IPS DF 6.9 (cell line): Measurements from ENCODE around the gene CEP83.
A peak's percentile ranks its signal among the peaks of the same experiment; 100 is the strongest.
"Not testable (repeated sequence)": the region's sequence is repeated elsewhere in the genome, so short reads cannot be mapped to it uniquely, and the experiment has no call there.

ENCODE experiments used
- DNase-seq: peaks from one replicate; pipeline ENCODE4 v3.0.0-alpha.2; 2013; ENCODE audit warnings: low read depth, low spot score
- H3K27ac ChIP-seq: one replicate; pipeline ENCODE4 v1.5.1; 2013; ENCODE audit warnings: low read length, control low read depth
- H3K27me3 ChIP-seq: 2 replicates; pipeline ENCODE4 v1.6.1; 2013; ENCODE audit warnings: mild to moderate bottlenecking, low read length; ENCODE audit not compliant: control insufficient read depth, insufficient read depth
- H3K36me3 ChIP-seq: 2 replicates; pipeline ENCODE4 v1.6.1; 2013; ENCODE audit warnings: low read length; ENCODE audit not compliant: control insufficient read depth, insufficient read depth
- H3K4me1 ChIP-seq: 2 replicates; pipeline ENCODE4 v1.6.1; 2013; ENCODE audit warnings: low read length; ENCODE audit not compliant: control insufficient read depth, insufficient read depth
- H3K4me3 ChIP-seq: 2 replicates; pipeline ENCODE4 v1.5.1; 2013; ENCODE audit warnings: mild to moderate bottlenecking, low read length
- H3K9me3 ChIP-seq: 2 replicates; pipeline ENCODE4 v1.6.1; 2013; ENCODE audit warnings: low read length, inconsistent platforms; ENCODE audit not compliant: control insufficient read depth, insufficient read depth
- WGBS: extraction: QIAGEN DNeasy Blood & Tissue Kit; methylation state at CpG from one replicate; pipeline ENCODE4 v1.1.7; 2013; ENCODE audit warnings: mixed read lengths, missing lambda C conversion rate; ENCODE audit not compliant: insufficient read length, insufficient coverage; 5-methylcytosine and 5-hydroxymethylcytosine counted together

The CEP83 gene

GRCh38 chr12:94415066-94415465 lies 44.6 kb downstream of the CEP83 start:
- Histone ChIP-seq H3K36me3 (no peaks in the 10 kb centered on the region), H3K27me3 (no peaks in the 10 kb centered on the region), H3K27ac (no peak overlapping the region), H3K4me3 (no peak overlapping the region), H3K4me1 (no peaks in the 10 kb centered on the region), H3K9me3 (no peaks in the 10 kb centered on the region)
- no peak for DNase-seq

DNA sequence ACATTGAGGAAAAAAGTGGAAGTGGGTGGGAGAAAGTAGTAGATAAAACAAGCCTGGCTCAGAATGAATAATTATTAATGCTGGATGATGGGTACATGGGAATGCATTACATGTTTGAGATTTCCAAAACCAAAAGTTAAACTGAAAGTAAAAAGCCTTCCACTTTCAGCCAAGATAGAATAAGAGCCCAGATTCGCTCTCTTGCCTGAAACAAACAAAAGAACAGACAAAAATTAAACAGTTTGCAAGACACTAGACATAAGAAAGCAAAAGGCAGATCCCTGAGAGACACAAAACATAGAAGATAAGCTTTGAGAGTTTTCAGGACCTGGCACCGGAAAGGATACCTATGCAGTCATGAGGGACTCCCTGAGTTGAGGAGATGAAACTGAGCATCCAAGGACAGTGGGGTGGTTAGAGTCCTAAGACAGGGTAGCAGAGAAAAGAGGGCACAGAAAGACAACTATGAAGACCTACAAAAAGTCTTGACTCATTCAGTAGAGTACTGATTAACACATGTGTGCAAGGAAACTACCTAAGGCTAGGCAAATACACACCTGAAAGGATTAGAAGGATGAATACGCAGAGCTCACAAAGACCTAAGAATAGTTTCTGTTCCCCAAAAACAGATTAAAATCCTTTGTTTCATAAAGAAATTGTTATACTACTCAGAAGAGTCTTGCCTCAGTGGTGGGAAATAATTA lies 54.1 kb downstream of the CEP83 start:
- no CpG with 5 or more reads among the region's 3 CpGs for WGBS
- H3K9me3 ChIP-seq, result no peaks in the 10 kb centered on the region
- no peaks in the 10 kb centered on the region for H3K4me1 ChIP-seq
- no peaks in the 10 kb centered on the region for H3K36me3 ChIP-seq
- DNase-seq, result no peak
- no peaks in the 10 kb centered on the region for H3K27me3 ChIP-seq
- H3K4me3 ChIP-seq, result no peak overlapping the region
- H3K27ac ChIP-seq, result no peak overlapping the region

DNA sequence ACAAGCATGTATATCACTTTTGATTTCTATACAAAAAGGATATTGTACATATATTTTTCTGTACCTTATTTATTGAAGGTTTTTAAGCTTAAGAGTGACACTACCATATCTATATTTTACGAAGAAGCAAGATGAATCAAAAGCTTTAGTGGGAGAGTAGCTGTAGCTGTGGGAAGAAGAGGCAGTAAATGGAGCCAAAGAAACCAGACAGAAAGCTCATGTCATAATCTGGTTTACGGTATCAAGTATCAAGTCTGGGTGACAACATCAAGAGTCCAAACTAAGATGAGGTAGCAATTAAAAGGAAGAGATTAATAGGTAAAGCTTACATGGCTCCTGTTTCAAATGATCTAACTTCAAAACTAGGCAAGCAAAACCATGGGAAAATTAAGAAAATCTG lies 54.8 kb downstream of the CEP83 start:
- DNase-seq, result no peak
- no CpG with 5 or more reads among the region's 2 CpGs for WGBS
- H3K27me3 ChIP-seq, result no peaks in the 10 kb centered on the region
- H3K4me3 ChIP-seq, result no peak overlapping the region
- H3K9me3 ChIP-seq, result no peaks in the 10 kb centered on the region
- no peaks in the 10 kb centered on the region for H3K36me3 ChIP-seq
- no peak overlapping the region for H3K27ac ChIP-seq
- no peaks in the 10 kb centered on the region for H3K4me1 ChIP-seq

GRCh38 chr12:94401326-94401725 lies 58.3 kb downstream of the CEP83 start:
- Histone ChIP-seq H3K4me3 (no peak overlapping the region), H3K36me3 (no peaks in the 10 kb centered on the region; the same call in 1 of the 2 replicates), H3K27ac (no peak overlapping the region), H3K4me1 (no peaks in the 10 kb centered on the region), H3K9me3 (no peaks in the 10 kb centered on the region), H3K27me3 (no peaks in the 10 kb centered on the region)
- WGBS, result no CpG with 5 or more reads among the region's 2 CpGs
- DNase-seq, result no peak

DNA sequence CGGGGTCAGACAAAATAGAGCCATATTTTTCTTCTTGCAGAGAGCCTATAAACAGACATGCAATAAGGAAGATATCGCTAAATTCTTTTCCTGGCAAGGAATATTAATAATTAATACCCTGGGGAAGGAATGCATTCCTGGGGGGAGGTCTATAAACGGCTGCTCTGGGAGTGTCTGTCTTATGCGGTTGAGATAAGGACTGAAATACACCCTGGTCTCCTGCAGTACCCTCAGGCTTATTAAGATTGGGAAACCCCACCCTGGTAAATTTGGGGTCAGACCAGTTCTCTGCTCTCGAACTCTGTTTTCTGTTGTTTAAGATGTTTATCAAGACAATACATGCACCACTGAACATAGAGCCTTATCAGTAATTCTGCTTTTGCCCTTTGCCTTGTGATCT lies 61.0 kb downstream of the CEP83 start:
- not testable (repeated sequence) for H3K27me3 ChIP-seq, H3K36me3 ChIP-seq, H3K4me3 ChIP-seq, H3K9me3 ChIP-seq, H3K4me1 ChIP-seq, DNase-seq, H3K27ac ChIP-seq
- WGBS, result no CpG with 5 or more reads among the region's 5 CpGs

DNA sequence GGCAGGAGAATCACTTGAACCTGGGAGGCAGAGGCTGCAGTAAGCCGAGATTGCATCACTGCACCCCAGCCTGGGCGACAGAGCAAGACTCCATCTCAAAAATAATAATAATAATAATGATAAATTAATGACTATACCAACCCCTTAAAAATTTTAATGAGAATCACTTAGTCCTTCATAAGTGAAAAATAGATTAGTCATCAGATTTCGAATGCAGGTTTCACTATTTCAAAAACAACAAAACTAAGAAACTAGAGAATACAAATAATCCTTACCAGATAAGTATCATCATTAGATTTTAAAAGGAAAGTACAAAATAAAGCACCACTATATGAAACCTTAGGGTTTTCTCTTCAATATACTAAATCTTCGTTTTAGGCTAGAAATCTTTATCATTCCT lies 62.3 kb downstream of the CEP83 start:
- Histone ChIP-seq H3K4me3 (no peak overlapping the region), H3K4me1 (no peaks in the 10 kb centered on the region), H3K9me3 (no peaks in the 10 kb centered on the region), H3K36me3 (no peaks in the 10 kb centered on the region; the same call in 1 of the 2 replicates), H3K27me3 (no peaks in the 10 kb centered on the region), H3K27ac (no peak overlapping the region)
- 100% methylated on average over 1 of the region's 4 CpGs for WGBS
- DNase-seq, result no peak

GRCh38 chr12:94396014-94396413 lies 63.7 kb downstream of the CEP83 start:
- DNase-seq, H3K4me3 ChIP-seq, H3K27ac ChIP-seq, H3K27me3 ChIP-seq, H3K4me1 ChIP-seq, H3K9me3 ChIP-seq, H3K36me3 ChIP-seq: not testable (repeated sequence)
- no CpG with 5 or more reads among the region's 4 CpGs for WGBS

- no peak for DNase-seq
- H3K4me1 ChIP-seq, result peaks cover 1% of the 10 kb centered on the region; the same call in 1 of the 2 replicates
- H3K27me3 ChIP-seq, result no peaks in the 10 kb centered on the region
- H3K4me3 ChIP-seq, result no peak overlapping the region
- WGBS, result no CpG with 5 or more reads among the region's 4 CpGs
- H3K9me3 ChIP-seq, result no peaks in the 10 kb centered on the region
- no peak overlapping the region for H3K27ac ChIP-seq
- 0 out of 2 replicates have a peak, but pooled peaks cover under 1% of the 10 kb centered on the region for H3K36me3 ChIP-seq
Measured at GRCh38 chr12:94390130-94390485, 69.6 kb downstream of the CEP83 start.

- no CpG with 5 or more reads among the region's 16 CpGs for WGBS
- H3K27ac ChIP-seq, H3K9me3 ChIP-seq, H3K36me3 ChIP-seq, H3K27me3 ChIP-seq, H3K4me1 ChIP-seq: not testable (repeated sequence)
- DNase-seq, result peak; percentile 22
- H3K4me3 ChIP-seq, result peak overlapping the region; percentile 8; the same call in 1 of the 2 replicates
Measured at GRCh38 chr12:94389482-94390129, 70.1 kb downstream of the CEP83 start.

DNA sequence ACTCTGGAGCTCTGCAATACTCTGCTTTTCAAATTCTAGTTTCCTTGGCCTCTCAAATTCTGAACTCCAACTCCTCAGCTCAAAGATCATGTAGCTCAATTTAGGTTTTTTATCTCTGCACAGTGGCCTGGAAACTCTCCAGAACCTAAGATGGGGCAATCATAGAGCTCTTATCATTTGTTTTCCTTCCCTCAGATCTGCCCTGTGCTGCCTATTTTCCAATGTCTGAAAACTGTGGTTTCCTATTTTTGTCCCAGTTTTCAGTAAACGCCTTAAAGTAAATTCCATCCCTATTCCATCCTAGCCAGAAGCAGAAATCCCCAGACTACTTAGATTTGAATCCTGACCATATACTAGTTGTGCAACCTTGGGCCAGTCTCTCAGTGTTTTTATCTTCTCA lies 73.2 kb downstream of the CEP83 start:
- WGBS, result no CpG with 5 or more reads among the region's 1 CpG
- Histone ChIP-seq H3K4me1 (peaks cover 1% of the 10 kb centered on the region; the same call in 1 of the 2 replicates), H3K27me3 (no peaks in the 10 kb centered on the region), H3K9me3 (no peaks in the 10 kb centered on the region), H3K4me3 (no peak overlapping the region), H3K27ac (no peak overlapping the region), H3K36me3 (peaks cover 2% of the 10 kb centered on the region; the same call in 1 of the 2 replicates)
- no peak for DNase-seq

GRCh38 chr12:94384030-94384429 lies 75.6 kb downstream of the CEP83 start:
- DNase-seq, result no peak
- Histone ChIP-seq H3K27ac (no peak overlapping the region), H3K36me3 (peaks cover 2% of the 10 kb centered on the region; the same call in 1 of the 2 replicates), H3K4me1 (no peaks in the 10 kb centered on the region), H3K27me3 (no peaks in the 10 kb centered on the region), H3K9me3 (no peaks in the 10 kb centered on the region), H3K4me3 (no peak overlapping the region)
